HG03575 (cell line): ENCODE data around the gene PLCB4.

ENCODE experiments used
- ATAC-seq: cut with Tn5 transposase; IDR thresholded peaks from one replicate; pipeline ENCODE4 v1.9.1; 2021; ENCODE audit not compliant: unreplicated experiment, insufficient number of reproducible peaks, low FRiP score; ENCODE audit errors: extremely low read depth

PLCB4 gene

GRCh38 chr20:9053108-9053507 is 15.8 kb upstream of the PLCB4 start:
- ATAC-seq = no peak

GRCh38 chr20:9054176-9054575 is 14.7 kb upstream of the PLCB4 start:
- no peak for ATAC-seq

DNA sequence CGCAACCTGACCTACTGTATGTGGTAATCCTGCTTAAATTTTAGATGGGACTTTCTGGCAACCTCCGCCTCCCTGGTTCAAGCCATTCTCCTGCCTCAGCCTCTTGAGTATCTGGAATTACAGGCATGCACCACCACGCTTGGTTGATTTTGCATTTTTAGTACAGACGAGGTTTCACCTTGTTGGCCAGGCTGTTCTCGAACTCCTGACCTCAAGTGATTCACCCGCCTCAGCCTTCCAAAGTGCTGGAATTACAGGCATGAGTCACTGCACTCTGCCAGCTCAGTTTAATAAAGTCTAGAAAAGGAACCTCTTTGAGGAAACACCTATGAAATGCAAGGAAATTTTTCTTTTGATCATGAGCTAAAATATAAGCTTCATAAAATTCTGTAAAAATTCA is 9.0 kb upstream of the PLCB4 start:
- ATAC-seq = no peak

- no peak for ATAC-seq
These were observed 7.5 kb upstream of the PLCB4 start for GRCh38 chr20:9061434-9061833.

- no peak for ATAC-seq
These were observed 6.8 kb upstream of the PLCB4 start for GRCh38 chr20:9062066-9062465.

DNA sequence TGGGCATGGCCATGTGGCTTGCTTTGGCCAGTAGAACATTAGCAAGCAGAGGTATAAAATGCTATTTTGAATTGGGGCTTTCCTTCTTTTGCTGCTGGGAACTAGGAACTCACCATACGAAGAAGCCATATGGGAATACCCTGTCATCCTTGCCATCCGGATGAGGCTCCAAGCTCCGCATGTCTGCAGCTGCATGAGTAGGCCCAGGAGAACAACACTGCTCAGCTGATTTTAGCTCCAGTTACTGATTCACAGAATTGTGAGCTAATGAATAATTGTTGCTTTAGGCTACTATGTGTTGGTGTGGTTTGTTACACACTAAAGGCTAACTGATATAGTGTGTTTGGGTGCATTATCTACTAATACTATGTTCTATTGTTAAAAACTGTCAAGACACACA is 2.7 kb upstream of the PLCB4 start:
- ATAC-seq = no peak

- ATAC-seq = no peak
These were observed 570 bp upstream of the PLCB4 start for GRCh38 chr20:9068233-9068801.

GRCh38 chr20:9070304-9070703 is 1.4 kb downstream of the PLCB4 start:
- ATAC-seq = no peak

DNA sequence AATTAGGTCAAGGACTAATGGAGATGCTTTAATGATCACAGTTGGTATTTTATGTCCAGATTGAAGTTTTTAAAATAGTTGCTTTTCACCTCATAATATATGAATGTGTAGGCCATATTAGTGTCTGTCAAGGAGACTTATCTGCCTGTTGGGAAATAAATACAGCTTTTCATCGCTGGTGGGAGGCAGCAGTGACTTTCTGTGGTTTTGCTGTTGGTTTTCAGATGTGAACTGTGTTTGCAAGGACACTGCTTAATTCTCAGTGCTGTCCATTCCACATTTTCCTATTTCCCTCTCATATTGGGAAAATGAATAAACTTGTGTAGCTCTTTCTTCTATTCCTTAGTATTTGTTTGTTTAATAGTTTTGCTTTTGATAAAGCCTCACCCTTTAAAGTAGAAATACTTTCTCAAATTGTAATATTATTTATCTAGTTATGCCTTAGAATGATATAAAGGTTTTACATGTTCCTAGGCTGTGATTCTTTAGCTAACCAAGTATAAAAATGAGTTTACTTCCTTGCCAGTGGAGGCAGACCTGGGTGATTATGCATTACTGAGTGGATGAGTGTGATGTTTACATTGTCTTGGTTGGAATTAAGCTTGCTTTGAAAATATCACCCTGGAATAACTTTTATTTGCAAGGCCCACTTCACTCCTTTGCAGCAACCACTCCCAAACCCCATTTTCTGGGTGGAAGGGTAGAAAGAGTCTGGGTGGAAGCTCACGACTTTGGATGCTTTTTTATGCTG is 3.3 kb downstream of the PLCB4 start:
- ATAC-seq = no peak

DNA sequence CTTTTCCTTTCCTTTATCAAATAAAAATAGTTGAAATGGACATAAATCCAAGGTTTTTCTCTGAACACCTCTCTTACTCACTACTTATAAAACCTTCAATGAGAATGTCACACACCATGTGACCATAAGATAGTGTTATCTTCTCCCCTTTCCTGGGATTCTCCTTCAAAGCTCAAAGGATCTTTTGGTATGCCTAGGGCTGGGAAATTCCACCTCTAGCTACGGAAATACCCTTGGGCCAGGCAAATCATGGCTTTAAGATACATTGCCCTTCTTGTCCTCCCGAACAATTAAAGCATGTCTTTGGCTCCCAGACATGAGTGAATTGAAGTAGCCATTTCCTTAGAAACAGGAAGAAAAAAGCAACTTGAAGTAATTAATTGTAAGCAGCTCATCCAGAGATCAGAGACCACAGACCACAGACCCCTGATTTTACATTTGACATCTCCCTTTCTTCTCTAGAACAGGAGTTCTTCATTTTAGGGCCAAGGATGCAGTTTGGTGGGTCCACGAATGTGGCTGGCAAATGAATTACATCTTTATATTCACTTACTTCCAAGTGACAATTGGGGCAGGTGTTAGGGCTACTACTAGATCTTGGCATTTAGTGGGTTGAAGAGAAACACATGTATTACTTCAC is 4.1 kb downstream of the PLCB4 start:
- ATAC-seq = no peak

- no peak for ATAC-seq
These were observed 6.6 kb downstream of the PLCB4 start for GRCh38 chr20:9075264-9076095.

DNA sequence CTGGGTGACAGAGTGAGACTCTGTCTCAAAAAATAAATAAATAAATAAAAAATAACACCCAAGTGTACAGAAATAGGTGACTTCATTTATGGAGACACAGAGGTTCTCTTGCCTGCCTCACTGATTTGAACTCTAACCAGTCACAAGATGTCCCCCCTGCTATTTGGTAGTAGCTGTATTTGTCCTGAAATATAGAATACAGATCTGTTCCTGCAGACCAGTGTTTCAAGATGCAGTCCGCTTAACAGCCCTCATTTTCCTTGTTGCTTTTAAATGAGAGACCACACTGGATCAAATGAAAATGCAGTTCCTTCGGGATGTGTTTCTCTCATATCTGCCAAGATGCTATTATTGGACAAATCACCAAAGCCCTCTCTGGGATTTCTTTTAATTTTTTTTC is 7.6 kb downstream of the PLCB4 start:
- ATAC-seq = no peak

DNA sequence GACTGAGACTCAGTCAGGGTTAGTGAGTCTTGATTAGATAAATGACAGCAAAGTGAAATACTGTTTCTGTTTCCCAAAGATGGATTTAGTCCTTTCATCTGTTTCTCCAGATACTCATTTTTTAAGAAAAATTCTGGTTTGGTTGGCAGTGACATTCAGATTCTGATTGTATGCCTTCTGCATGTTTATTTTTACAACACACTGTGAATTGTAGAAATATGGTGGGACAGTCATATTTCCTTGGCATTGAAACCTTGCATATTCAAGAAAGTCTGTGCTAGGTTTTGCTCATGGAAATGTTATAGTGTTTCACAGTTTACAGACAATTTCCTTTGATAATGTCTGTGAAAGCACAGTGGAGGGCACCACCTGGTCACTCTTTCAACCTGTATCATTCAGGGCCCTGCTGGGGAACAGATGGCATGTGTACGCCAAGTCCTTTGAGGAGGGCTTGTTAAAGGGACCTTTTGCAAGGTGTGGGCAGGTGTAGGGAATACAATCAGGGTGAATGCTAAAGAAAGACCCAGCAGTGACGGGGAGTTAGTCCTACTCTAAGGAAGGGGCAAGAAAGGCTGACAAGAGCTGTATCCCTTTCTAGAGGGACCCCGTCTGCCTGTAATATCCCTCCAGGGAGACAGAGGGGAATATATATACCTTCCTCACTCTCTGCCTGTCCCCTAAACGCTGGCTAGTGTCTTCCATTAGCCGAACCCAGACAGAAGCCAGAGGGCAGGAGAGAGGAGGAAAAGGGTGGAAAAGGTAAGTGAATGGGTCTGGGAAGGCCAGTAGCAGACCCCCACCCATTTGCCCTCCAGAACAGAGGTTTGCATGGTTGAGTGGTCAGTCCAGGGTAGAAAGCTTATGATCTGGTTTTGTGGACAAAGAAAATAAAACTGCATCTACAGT is 10.2 kb downstream of the PLCB4 start:
- no peak for ATAC-seq

DNA sequence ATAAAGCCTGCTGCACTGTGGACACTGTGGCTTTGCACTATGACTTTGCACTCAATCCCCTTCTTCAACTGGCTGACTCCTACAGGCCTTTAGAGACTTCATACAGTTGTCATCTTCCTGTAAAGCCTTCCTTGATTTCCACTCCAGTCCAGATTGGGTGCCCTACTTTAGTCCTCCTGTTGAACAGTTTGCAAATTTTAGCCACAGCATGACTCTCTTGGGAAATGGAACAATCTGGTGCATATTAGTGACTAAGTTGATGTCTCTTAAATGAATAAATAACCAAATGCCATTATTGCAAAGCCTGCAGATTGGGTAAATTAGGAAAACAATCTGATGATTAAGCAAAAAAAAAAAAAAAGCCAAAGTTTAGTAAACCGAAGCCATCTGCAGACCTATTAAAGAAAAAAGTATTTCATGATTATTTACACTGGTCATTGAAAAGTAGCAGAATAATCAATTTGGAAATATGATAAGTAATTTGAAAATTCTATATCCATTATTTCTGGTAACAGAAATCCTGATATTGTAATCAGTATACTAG is 12.6 kb downstream of the PLCB4 start:
- ATAC-seq = no peak

- ATAC-seq = no peak
These were observed 13.9 kb downstream of the PLCB4 start for GRCh38 chr20:9082741-9083140.

DNA sequence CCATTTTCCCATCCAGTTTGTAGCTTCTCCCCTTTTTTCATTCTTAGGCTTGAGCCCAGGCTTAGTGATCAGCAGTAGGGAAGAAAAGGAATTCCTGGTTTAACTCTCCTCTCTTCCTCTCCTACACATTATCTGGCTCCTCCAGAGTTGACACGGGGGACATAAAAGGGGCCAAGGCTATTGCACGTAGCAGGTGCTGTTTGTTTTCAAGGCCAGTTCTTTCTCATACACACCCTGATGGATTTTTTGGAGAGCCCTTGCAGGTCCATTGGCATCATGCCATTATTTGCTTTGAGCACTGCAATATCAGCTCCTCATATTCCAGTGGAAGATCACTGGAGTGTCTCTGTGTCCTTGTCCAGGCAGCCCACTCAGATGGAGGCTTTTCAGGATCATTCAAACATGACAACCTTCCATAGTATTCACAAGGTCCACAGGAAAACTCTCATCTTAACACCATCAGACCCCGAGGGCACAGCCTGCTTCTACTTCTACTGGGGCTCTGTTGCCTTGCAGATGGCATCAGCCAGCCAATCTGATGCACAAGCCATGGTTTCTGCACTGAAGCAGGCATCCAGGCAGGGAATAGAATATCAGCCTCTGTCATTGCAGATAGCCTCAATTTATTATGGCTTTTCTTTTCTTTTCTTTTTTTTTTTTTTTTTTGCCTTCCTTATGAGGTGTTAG is 18.8 kb downstream of the PLCB4 start:
- ATAC-seq = no peak

GRCh38 chr20:9088556-9088955 is 19.7 kb downstream of the PLCB4 start:
- ATAC-seq = no peak

DNA sequence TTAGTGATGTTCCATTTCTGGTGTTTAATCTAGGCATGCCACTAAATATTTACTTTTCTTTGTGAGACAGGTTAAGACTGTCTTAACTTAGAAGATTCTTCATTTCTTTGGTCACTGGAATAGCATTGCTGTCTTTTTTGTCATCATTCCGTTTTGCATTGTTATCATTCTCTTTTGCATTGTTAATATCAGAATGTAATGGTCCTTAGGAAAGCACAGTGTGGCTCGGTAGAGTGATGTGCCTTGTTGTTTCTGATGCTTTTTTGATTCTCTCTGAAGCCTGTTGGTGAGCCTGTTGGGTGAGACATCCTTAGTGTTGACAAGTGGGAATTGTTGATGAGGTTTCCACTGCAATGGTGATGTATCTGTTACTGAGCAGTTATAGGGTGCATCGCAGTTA is 23.2 kb downstream of the PLCB4 start:
- no peak for ATAC-seq
